Lower leg skin (tissue), 3 donors: ENCODE results near the gene TPBGL.

Experiments
- CTCF ChIP-seq, 3 donors: fragments of 450-650 bp; IDR thresholded peaks; one replicate each; pipeline ENCODE4 v1.5.1; 2016; ENCODE audit warnings: antibody characterized with exemption in 3 of 3, mild to moderate bottlenecking in 3 of 3, moderate library complexity in 2 of 3
- POLR2A ChIP-seq, 2 donors: fragments of 450-650 bp; IDR thresholded peaks; one replicate each; pipeline ENCODE4 v1.6.1; 2016 to 2017; ENCODE audit warnings: antibody characterized with exemption in 2 of 2, mild to moderate bottlenecking in 1 of 2, moderate library complexity in 1 of 2

GRCh38 chr11:75205564-75206020 is 35.0 kb upstream of the TPBGL start:
- no peak for TF ChIP-seq POLR2A (IDR thresholded peaks at IDR 0.05)
- TF ChIP-seq CTCF (IDR thresholded peaks at IDR 0.05) = no peak
